Measurements from ENCODE around the gene CASP5.

Gene CASP5

GRCh38 chr11:105040703-105041102 is 17.7 kb upstream of the CASP5 start:
- TF ChIP-seq GATA3 (IDR thresholded peaks at IDR 0.05; ENCODE audit: low read depth, low read length): no peak
- TF ChIP-seq GATA2 (IDR thresholded peaks at IDR 0.05; ENCODE audit: low read depth, low read length): no peak

GRCh38 chr11:105034813-105035620 is 12.0 kb upstream of the CASP5 start, which contains the start of gene CASP1:
Gene CASP1 (minus strand): TSS chr11:105035144. CDS start chr11:105035113, 31 bp downstream.
- TF ChIP-seq GATA2 (IDR thresholded peaks at IDR 0.05; ENCODE audit: low read depth, low read length) (no peak), GATA3 (IDR thresholded peaks at IDR 0.05; ENCODE audit: low read depth, low read length) (no peak)

GRCh38 chr11:105033781-105034180 is 10.8 kb upstream of the CASP5 start:
- TF ChIP-seq GATA3 (IDR thresholded peaks at IDR 0.05; ENCODE audit: low read depth, low read length) (no peak), GATA2 (IDR thresholded peaks at IDR 0.05; ENCODE audit: low read depth, low read length) (no peak)

- TF ChIP-seq GATA2 (IDR thresholded peaks at IDR 0.05; ENCODE audit: low read depth, low read length) (no peak), GATA3 (IDR thresholded peaks at IDR 0.05; ENCODE audit: low read depth, low read length) (no peak)
These were observed 10.4 kb upstream of the CASP5 start for GRCh38 chr11:105033343-105033742.

- TF ChIP-seq GATA2 (IDR thresholded peaks at IDR 0.05; ENCODE audit: low read depth, low read length) (no peak), GATA3 (IDR thresholded peaks at IDR 0.05; ENCODE audit: low read depth, low read length) (no peak)
These were observed 9.5 kb upstream of the CASP5 start for GRCh38 chr11:105032495-105032894.

- TF ChIP-seq GATA3 (IDR thresholded peaks at IDR 0.05; ENCODE audit: low read depth, low read length) (no peak), GATA2 (IDR thresholded peaks at IDR 0.05; ENCODE audit: low read depth, low read length) (no peak)
These were observed 4.7 kb upstream of the CASP5 start for GRCh38 chr11:105027678-105028077.

GRCh38 chr11:105024394-105024793 is 1.4 kb upstream of the CASP5 start:
- TF ChIP-seq GATA3 (IDR thresholded peaks at IDR 0.05; ENCODE audit: low read depth, low read length) (no peak), GATA2 (IDR thresholded peaks at IDR 0.05; ENCODE audit: low read depth, low read length) (no peak)

GRCh38 chr11:105022527-105022926 is 441 bp downstream of the CASP5 start:
- TF ChIP-seq GATA2 (IDR thresholded peaks at IDR 0.05; ENCODE audit: low read depth, low read length): no peak
- TF ChIP-seq GATA3 (IDR thresholded peaks at IDR 0.05; ENCODE audit: low read depth, low read length): no peak

- TF ChIP-seq GATA2 (IDR thresholded peaks at IDR 0.05; ENCODE audit: low read depth, low read length) (no peak), GATA3 (IDR thresholded peaks at IDR 0.05; ENCODE audit: low read depth, low read length) (no peak)
These were observed 15.5 kb downstream of the CASP5 start for GRCh38 chr11:105007463-105007862.

GRCh38 chr11:105005451-105005845 is 17.5 kb downstream of the CASP5 start:
- TF ChIP-seq GATA2 (IDR thresholded peaks at IDR 0.05; ENCODE audit: low read depth, low read length) (peak; percentile 94), GATA3 (IDR thresholded peaks at IDR 0.05; ENCODE audit: low read depth, low read length) (peak; percentile 92)

- TF ChIP-seq GATA3 (IDR thresholded peaks at IDR 0.05; ENCODE audit: low read depth, low read length) (no peak), GATA2 (IDR thresholded peaks at IDR 0.05; ENCODE audit: low read depth, low read length) (no peak)
These were observed 18.9 kb downstream of the CASP5 start for GRCh38 chr11:105004021-105004420.

- TF ChIP-seq GATA3 (IDR thresholded peaks at IDR 0.05; ENCODE audit: low read depth, low read length) (no peak), GATA2 (IDR thresholded peaks at IDR 0.05; ENCODE audit: low read depth, low read length) (no peak)
These were observed 19.8 kb downstream of the CASP5 start for GRCh38 chr11:105003151-105003550.

GRCh38 chr11:105000797-105001196 is 22.2 kb downstream of the CASP5 start:
- TF ChIP-seq GATA3 (IDR thresholded peaks at IDR 0.05; ENCODE audit: low read depth, low read length): no peak
- no peak for TF ChIP-seq GATA2 (IDR thresholded peaks at IDR 0.05; ENCODE audit: low read depth, low read length)

GRCh38 chr11:105000167-105000566 is 22.8 kb downstream of the CASP5 start:
- no peak for TF ChIP-seq GATA3 (IDR thresholded peaks at IDR 0.05; ENCODE audit: low read depth, low read length)
- TF ChIP-seq GATA2 (IDR thresholded peaks at IDR 0.05; ENCODE audit: low read depth, low read length): no peak

- TF ChIP-seq GATA3 (IDR thresholded peaks at IDR 0.05; ENCODE audit: low read depth, low read length) (no peak), GATA2 (IDR thresholded peaks at IDR 0.05; ENCODE audit: low read depth, low read length) (no peak)
These were observed 23.2 kb downstream of the CASP5 start for GRCh38 chr11:104999721-105000120.

Measured in SH-SY5Y (cell line).